OCI-LY7 (cell line): ENCODE measurements around the gene SEC23A. TPM values are rescaled to one million over a fixed set of nuclear protein-coding genes. Genes with fewer than 3 reads are reported as not detected.

Source experiments
- BruUV-seq: library from RNA; stranded (reverse); fragments of 400-500 nt; replicated peaks from 2 replicates; lab custom pipeline; 2021; lab: Mats Ljungman, UMichigan
- CTCF ChIA-PET: fragments of 300-600 bp; sonication (Branson Sonifier 250); formaldehyde crosslinking; loops from one replicate; lab custom pipeline; 2022; ENCODE audit warnings: antibody characterized with exemption; ENCODE audit not compliant: unreplicated experiment; lab: Charles Lee
- POLR2A ChIA-PET: fragments of 300-600 bp; sonication (Branson Sonifier 250); formaldehyde crosslinking; loops from one replicate; lab custom pipeline; 2022; ENCODE audit warnings: antibody characterized with exemption; lab: Charles Lee
- DNase-seq: peaks from one replicate; pipeline ENCODE4 v3.0.0-alpha.2; 2015; ENCODE audit warnings: low spot score
- H2AFZ ChIP-seq: fragments of 200-600 bp; sonication (generic), shearing (Covaris generic); 2 replicates; pipeline ENCODE4 v1.6.1; 2014; ENCODE audit warnings: mild to moderate bottlenecking, antibody characterized with exemption, low read length, moderate library complexity
- H3K27ac ChIP-seq: fragments of 200-600 bp; sonication (generic); 2 replicates; pipeline ENCODE4 v1.5.1; 2014; ENCODE audit warnings: mixed run types, low read depth, mild to moderate bottlenecking, moderate library complexity, low read length, inconsistent platforms; ENCODE audit not compliant: poor library complexity, severe bottlenecking
- H3K36me3 ChIP-seq: fragments of 200-600 bp; sonication (generic); 2 replicates; pipeline ENCODE4 v1.6.1; 2014; ENCODE audit warnings: mild to moderate bottlenecking, antibody characterized with exemption, low read length, moderate library complexity, mixed read lengths; ENCODE audit not compliant: insufficient read depth
- H3K4me1 ChIP-seq: fragments of 200-600 bp; sonication (generic); 2 replicates; pipeline ENCODE4 v1.5.1; 2014; ENCODE audit warnings: mild to moderate bottlenecking, low read length; ENCODE audit not compliant: insufficient read depth, poor library complexity, severe bottlenecking
- H3K4me2 ChIP-seq: fragments of 200-600 bp; sonication (generic); 2 replicates; pipeline ENCODE4 v1.6.1; 2014; ENCODE audit warnings: mild to moderate bottlenecking, low read length
- H3K4me3 ChIP-seq: fragments of 200-600 bp; sonication (generic); 2 replicates; pipeline ENCODE4 v1.5.1; 2014; ENCODE audit warnings: mild to moderate bottlenecking, low read depth, low read length; ENCODE audit not compliant: poor library complexity, severe bottlenecking
- H3K79me2 ChIP-seq: fragments of 200-600 bp; sonication (generic); 2 replicates; pipeline ENCODE4 v1.6.1; 2016; ENCODE audit warnings: low read depth, mild to moderate bottlenecking, low read length, moderate library complexity, mixed read lengths; ENCODE audit not compliant: insufficient read depth
- H3K9me2 ChIP-seq: fragments of 200-600 bp; sonication (generic); 2 replicates; pipeline ENCODE4 v1.6.1; 2016; ENCODE audit warnings: mild to moderate bottlenecking, low read length, mixed read lengths; ENCODE audit not compliant: insufficient read depth
- H3K9me3 ChIP-seq: fragments of 200-600 bp; sonication (generic); 2 replicates; pipeline ENCODE4 v1.6.1; 2014; ENCODE audit warnings: mild to moderate bottlenecking, mixed run types, low read length, mixed read lengths
- H4K20me1 ChIP-seq: fragments of 200-600 bp; sonication (generic); 2 replicates; pipeline ENCODE4 v1.6.1; 2014; ENCODE audit warnings: mild to moderate bottlenecking, antibody characterized with exemption, low read length, moderate library complexity, mixed read lengths; ENCODE audit not compliant: insufficient read depth
- EZH2phosphoT487 ChIP-seq: fragments of 200-600 bp; sonication (generic); IDR thresholded peaks from 2 replicates; pipeline ENCODE4 v1.6.1; 2018; ENCODE audit warnings: low read depth, borderline replicate concordance, mild to moderate bottlenecking, mixed run types, antibody characterized with exemption, low read length, moderate library complexity, mixed read lengths
- intact Hi-C: fragments of 100-400 bp; cut with micrococcal nuclease; formaldehyde crosslinking; loops from one replicate; pipeline ENCODE4 v1.10.0; 2022; ENCODE audit not compliant: unreplicated experiment
- total RNA-seq, 2 experiments: library from RNA; depleted of rRNA in 1 of 2; stranded (reverse); fragments of >200 nt in 1 of 2; shearing (Covaris generic) in 1 of 2; gene quantifications; 2 replicates each; pipeline ENCODE4 v1.2.3, GENCODE V29; 2014 to 2022
- TF ChIP-seq, protein P1 (sequence below): fragments of 200-600 bp; sonication (generic); conservative IDR thresholded peaks from 2 replicates; pipeline ENCODE4 v1.5.1; 2014; ENCODE audit warnings: mild to moderate bottlenecking, antibody characterized with exemption, low read length, moderate library complexity, mixed read lengths

SEC23A gene
- total RNA-seq, 2 experiments from 2014 or later = 47.5 to 55.7 TPM

DNA sequence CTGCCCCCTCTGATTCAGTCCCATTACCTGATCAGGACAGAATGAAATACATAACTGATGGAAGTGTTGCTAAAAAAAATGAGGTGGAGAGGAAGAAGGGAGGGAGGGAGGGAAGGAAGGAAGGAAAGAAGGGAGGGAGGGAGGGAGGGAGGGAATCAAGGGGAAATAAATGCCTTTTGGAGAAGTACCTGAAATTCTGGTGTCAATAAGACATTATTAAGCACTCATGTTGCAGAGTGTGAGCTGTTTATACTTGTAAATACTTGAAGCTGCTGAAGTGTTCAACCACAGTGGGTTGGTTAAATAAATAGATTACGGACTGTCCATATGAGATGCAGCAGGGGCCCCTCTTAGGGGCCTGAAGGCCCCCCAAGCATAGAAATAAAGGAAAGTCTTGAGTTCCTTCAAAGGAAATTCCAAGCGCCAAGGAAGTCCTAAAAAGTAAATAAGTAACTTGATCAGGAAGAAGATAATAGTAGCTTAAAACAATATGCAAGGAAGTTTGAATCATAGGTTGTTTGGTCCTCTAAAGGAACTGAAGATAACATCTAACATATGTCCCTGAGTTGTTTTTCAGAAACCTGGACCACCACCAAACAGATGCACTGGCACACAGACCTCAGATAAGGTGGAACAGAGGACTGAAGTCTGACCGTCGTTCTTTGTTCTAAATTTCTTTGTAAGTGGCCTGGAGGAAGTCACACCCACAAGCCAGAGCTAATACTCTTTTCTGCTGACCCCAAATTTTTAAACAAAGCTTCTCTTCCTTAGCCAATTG, 110.8 kb downstream of the SEC23A start:
- no TSS peak for BruUV-seq
- no peak for TF ChIP-seq EZH2phosphoT487
- TF ChIP-seq, protein P1, sequence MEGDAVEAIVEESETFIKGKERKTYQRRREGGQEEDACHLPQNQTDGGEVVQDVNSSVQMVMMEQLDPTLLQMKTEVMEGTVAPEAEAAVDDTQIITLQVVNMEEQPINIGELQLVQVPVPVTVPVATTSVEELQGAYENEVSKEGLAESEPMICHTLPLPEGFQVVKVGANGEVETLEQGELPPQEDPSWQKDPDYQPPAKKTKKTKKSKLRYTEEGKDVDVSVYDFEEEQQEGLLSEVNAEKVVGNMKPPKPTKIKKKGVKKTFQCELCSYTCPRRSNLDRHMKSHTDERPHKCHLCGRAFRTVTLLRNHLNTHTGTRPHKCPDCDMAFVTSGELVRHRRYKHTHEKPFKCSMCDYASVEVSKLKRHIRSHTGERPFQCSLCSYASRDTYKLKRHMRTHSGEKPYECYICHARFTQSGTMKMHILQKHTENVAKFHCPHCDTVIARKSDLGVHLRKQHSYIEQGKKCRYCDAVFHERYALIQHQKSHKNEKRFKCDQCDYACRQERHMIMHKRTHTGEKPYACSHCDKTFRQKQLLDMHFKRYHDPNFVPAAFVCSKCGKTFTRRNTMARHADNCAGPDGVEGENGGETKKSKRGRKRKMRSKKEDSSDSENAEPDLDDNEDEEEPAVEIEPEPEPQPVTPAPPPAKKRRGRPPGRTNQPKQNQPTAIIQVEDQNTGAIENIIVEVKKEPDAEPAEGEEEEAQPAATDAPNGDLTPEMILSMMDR = no peak
- CTCF ChIA-PET = no interaction called here
- POLR2A ChIA-PET = no interaction called here
- Histone ChIP-seq H2AFZ (no peak overlapping the region), H3K9me3 (no peaks in the 10 kb centered on the region), H3K36me3 (no peaks in the 10 kb centered on the region), H4K20me1 (no peaks in the 10 kb centered on the region), H3K4me3 (no peak overlapping the region), H3K9me2 (no peaks in the 10 kb centered on the region), H3K4me2 (no peak overlapping the region), H3K4me1 (no peaks in the 10 kb centered on the region), H3K27ac (no peak overlapping the region), H3K79me2 (no peaks in the 10 kb centered on the region)
- intact Hi-C loops = no loop called here
- no peak for DNase-seq

GRCh38 chr14:38991299-38991698, 111.7 kb downstream of the SEC23A start:
- no peaks in the 10 kb centered on the region for H3K9me2 ChIP-seq
- H3K4me2 ChIP-seq = no peak overlapping the region
- H2AFZ ChIP-seq = no peak overlapping the region
- no peak overlapping the region for H3K4me3 ChIP-seq
- no peaks in the 10 kb centered on the region for H3K4me1 ChIP-seq
- H3K27ac ChIP-seq = no peak overlapping the region
- no TSS peak for BruUV-seq
- H3K79me2 ChIP-seq = no peaks in the 10 kb centered on the region
- H4K20me1 ChIP-seq = no peaks in the 10 kb centered on the region
- CTCF ChIA-PET = no interaction called here
- H3K9me3 ChIP-seq = no peaks in the 10 kb centered on the region
- intact Hi-C loops = no loop called here
- TF ChIP-seq EZH2phosphoT487 = no peak
- TF ChIP-seq, protein P1 = no peak
- POLR2A ChIA-PET = no interaction called here
- no peak for DNase-seq
- H3K36me3 ChIP-seq = no peaks in the 10 kb centered on the region

- Histone ChIP-seq H3K9me3 (no peaks in the 10 kb centered on the region), H4K20me1 (no peaks in the 10 kb centered on the region), H3K79me2 (no peaks in the 10 kb centered on the region), H3K9me2 (no peaks in the 10 kb centered on the region), H3K27ac (no peak overlapping the region), H3K4me1 (no peaks in the 10 kb centered on the region), H3K4me3 (no peak overlapping the region), H3K36me3 (no peaks in the 10 kb centered on the region), H2AFZ (0 out of 2 replicates have a peak overlapping the region, but pooled peaks have one; percentile 5), H3K4me2 (peak overlapping the region; percentile 47)
- CTCF ChIA-PET = no interaction called here
- DNase-seq = no peak
- intact Hi-C loops = no loop called here
- POLR2A ChIA-PET = interaction anchor here (0.6 kb wide), 1 partner anchor 121 kb away, joined by 4 read pairs; no protein-coding TSS in a partner anchor
- no TSS peak for BruUV-seq
- TF ChIP-seq, protein P1 = no peak
- no peak for TF ChIP-seq EZH2phosphoT487
Measured at GRCh38 chr14:38989922-38990546, 113.0 kb downstream of the SEC23A start.
